Stimulated activated CD8-positive, alpha-beta memory T cell treated with anti-CD3 and anti-CD28 coated beads, Interleukin-2, amount 100 ng/mL, for 48 hours (primary cell): ENCODE measurements around the gene RASA3.
A peak's percentile ranks its signal among the peaks of the same experiment; 100 is the strongest.

Experiments used
- DNase-seq, 2 donors: peaks; one replicate each; pipeline ENCODE4 v3.0.0-alpha.2; 2020; ENCODE audit warnings: low read depth in 2 of 2

RASA3 gene

DNA sequence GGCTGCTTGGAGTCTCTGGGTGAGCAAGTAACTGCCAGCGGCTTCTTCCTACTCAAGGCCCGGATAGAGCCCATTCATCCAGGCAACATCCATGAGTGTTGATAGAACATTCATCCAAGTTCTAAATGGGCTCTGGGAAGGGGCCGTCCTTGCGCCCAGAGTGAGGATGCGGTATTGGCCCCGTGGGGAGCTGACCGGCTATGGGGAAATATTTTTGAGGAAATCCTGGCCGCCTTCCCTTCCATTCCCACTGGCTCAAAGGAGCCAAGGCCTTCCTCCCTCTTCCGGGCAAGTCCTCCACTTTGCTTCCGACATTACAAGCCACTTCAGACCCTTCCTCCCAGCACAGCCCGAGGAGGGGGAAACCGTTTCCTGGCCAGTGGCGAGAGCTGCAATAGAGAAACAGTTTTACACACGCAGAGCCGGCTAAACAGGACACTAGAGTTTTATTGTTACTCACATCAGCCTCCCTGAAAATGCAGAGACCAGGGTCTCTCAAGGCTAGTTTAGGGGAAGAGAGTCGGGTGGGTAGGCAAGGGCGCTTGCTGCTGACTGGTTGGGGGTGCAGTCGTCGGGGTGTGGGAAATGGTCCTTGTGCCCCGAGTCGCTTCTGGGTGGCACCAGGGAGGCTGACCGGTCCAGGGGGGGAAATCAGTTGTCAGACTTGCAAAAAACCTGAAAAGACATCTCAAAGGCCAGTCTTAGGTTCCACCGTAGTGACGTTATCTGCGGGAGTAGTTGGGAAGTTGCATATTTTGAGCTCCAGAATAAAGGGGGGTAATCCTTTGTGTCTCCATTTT is 196.1 kb downstream of the RASA3 start:
- no peak for DNase-seq

DNA sequence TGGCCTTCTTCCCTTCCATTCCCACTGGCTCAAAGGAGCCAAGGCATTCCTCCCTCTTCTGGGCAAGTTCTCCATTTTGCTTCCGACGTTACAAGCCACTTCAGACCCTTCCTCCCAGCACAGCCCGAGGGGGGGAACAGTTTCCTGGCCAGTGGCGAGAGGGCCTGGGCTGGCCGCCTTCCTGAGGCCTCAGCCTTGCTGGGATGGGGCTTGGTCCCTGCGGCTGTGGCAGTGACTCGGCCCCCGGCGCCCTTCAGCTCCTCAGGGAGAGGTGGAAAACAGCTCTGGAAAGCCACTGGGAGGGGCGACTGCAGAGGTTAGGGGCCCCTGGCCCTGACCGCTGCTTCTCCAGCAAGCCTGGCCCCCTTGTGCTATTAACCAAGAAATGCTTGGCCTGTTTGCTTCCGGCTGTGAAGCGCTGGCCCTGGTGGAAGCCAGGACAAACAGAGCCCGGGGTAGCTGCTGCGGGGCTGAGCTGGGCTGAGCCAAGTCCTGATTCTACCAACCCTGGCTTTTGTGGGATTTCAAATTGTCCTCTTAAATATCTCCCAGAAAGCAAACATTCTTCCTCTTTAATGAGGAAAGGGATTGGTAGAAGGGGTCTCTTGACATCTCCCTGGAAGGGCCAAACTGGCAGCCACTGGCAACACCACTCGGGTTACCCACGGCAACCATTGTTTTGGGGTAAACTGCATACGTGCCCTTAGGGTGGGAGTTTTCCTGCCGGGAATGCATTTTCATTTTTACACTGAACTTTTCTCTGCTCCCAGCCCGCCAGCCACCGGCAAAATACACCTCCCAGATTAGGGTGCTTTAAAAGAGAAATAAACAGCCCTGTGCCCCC is 197.2 kb downstream of the RASA3 start:
- DNase-seq: no peak

DNA sequence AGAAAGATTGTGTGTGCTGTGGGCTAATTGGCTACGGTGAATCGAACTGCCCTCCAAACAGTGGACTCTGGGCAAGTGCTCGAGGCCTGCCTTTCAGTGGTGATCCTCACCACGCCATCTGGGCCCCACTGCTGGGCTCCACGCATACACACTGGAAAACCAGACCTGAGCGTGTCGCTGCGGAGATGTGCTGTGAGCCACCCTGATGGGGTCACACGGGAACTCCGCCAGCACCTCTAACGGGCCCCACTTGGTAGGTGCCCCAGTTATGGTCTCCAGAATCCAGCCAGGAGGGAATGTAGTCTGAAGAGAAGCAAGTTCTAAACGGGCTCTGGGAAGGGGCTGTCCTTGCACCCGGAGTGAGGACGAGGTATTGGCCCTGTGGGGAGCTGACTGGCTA is 197.8 kb downstream of the RASA3 start:
- no peak for DNase-seq

DNA sequence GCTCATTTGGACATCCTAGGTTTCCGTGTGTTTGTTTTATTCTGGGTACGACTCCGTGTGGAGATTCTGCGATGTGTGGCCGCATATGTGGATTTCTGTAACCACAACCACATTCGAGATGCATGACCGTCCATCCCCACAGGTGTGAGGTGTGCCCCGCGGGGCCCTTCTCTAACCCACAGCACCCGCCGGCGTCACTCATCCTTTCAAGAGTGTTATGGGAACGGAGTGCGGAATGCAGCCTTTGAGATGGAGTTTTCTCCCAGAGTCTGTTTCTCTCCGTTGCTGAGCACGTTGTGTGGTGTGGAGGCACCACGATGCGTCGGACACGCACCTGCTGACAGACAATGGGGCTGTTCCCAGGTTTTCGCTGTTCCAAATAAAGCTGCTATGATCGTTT is 198.5 kb downstream of the RASA3 start:
- no peak for DNase-seq

DNA sequence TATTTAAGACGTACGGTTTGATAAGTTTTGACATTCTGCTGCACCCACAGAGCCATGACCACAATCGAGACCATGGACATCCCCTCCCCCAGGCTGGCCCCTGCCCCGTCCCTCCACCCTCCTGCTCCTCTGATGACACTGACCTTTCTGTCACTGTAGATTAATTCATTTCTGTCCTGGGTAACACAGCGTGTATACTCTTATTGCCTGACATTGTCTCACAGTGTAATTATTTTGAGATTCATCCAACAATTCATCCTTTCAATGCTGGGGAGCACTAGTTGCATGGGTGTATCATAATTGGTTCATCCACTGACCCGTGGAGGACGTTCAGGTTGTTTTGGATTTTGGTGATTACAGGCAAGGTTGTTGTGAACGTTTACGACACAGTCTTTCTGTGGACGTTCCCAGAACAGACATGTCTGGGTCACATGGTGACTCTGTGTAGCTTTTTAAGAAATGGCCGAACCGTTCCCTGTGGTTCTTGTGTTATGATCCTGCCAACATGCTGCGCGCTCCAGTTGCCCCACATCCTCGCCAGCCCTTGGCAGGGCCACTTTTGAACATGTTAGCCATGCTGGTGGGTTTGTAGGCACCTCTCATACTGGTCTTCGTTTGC is 200.5 kb downstream of the RASA3 start:
- no peak for DNase-seq

DNA sequence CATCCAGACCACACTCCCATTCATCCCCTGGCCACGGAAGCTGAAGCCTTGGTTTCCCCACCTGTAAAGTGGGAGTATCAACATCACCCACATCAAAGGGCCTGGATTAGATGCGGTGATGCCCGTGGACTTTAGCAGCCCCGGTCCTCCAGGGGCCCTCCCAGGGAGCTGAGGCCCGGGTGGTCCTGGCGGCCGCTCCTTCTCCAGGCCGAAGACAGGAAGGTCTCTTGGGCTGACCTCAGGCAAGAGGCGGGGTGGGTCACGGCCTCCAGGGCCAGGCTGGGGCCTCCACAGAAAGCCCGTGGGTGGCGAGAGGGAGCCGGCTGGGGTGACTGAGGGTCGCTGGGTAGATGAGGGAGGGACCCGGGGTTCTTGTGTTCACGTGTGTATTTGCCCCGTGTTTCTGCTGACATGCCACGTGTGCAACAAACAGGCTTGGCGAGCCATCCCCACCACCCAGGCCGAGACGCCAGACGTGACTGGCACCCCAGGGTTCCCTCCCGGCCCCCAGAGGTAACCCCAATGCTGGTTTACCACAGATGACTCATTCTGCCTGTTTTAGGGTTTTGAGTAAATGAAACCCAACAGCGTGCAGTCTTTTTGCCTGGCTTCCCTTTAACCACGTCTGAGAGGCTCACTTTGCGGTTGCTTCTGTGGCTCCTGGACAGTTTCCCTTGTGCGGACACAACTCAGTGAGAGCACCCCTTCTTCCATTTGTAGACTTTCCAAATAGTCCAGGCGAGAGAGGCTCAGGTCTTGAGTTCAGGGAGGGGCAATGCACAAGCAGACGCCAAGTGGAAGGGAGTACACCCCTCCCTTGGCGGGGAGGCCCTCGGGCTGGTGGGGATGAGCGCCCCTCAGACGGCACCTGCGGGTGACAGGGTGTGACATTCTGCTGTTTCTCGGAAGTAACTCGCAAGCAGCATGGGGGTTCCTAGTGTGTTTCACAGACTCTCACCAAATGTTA is 201.5 kb downstream of the RASA3 start:
- DNase-seq: peak; percentile 29 to 52

DNA sequence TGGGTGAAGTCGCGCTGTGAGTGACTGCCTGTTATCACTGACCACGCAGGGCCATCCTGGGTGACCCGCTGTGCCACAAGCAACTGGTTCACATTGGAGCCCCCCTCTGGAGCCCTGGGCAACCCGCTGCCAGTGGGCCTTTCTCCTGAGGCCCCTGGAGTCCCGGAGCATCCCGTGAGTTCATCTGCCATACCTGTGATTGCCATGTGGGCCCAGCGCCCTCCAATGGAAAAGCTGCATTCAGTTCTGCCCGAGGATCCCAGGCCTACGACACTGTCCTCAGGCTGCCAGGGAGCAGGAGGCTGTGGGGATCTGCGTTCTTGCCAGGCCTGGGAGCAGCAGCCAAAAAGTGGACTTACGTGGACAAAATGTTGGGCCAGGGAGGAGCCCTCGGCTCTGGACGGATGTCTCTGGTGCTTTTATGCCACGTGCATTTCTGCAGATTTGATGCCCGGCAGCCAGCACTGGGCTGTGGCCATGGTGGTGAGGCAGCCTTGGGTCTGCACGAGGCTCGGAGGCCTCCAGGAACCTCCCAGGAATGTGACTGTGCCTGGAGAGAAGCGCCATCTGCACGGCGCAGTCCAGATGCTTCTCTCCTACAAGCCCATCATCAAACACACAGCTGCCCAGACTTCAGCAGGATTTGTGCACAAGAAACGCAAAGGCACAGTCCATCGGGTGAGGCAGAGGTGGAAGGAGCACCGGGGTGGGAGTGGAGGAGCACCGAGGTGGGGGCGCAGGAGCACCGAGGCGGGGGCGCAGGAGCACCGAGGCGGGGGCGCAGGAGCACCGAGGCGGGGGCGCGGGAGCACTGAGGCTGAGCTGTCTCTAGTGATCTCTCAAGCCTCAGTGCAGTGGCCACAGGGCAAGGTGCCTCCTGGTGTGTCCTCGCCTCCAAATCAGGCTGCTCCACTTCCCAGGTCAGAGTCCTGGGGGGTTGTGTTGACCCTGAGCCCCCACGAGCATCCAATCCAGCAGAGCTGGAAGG is 202.5 kb downstream of the RASA3 start:
- DNase-seq: no peak

DNA sequence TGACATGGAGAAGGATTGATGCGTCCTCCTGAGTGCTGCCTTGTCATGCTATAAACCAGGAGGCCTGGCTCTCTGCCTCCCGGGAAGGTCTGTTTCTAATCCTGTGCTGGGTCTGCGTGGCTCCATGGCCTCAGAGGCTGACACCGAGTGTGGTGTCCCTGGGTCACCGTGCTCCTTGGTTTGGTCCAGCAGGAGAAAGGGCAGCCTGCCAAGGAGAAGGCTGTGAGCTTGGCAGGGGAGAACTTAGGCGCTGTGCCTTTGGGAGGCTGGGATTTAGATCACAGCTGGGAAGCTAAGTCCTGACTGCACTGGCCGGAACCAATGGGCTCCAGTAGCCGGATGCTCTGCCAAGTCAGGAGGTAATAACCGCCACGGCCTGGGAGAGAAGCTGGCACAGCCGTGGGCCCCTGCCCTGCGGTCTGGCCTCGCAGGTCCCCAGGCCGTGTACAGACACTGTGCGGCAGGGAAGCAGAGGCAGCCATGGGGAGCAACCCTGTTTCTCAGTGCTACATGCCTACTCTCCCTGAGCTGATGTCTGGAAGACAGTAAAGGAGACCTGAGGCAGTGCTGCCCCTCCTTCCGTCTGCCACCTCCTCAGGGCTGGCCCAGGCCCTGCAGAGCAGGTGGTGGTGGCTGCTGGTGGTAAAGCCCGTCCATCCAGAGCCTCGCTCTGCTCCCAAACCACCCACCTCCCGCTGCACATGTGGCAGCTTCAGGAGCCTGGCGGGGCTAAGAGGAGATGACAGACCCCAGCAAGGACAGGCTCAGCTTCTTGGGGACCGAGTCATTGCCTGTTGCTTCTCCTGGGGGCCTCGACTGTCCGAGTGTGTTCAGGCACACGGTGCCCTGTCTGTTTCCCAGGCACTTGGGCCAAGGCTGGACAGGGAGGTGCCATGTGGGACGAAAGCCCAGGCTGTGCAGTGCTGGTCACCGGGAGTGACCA is 203.5 kb downstream of the RASA3 start:
- DNase-seq: no peak
